Spinal cord (tissue), 10 donors: ENCODE results near the gene ABCA13. TPM values are rescaled to one million over a fixed set of nuclear protein-coding genes. Genes with fewer than 3 reads are reported as not detected.

Experiments used
- DNase-seq, 6 donors: peaks; one replicate each; pipeline versions ENCODE4 v3.0.0 to v3.0.0-alpha.2; 2013 to 2015; ENCODE audit warnings: low spot score in 6 of 6, low read depth in 4 of 6
- H3K27ac ChIP-seq: one replicate; pipeline ENCODE4 v1.5.1; 2013; ENCODE audit warnings: low read depth, low read length, control low read depth
- H3K27me3 ChIP-seq: one replicate; pipeline ENCODE4 v1.6.1; 2013; ENCODE audit warnings: low read length; ENCODE audit not compliant: control insufficient read depth, insufficient read depth
- H3K36me3 ChIP-seq: one replicate; pipeline ENCODE4 v1.6.1; 2013; ENCODE audit warnings: low read length; ENCODE audit not compliant: control insufficient read depth, insufficient read depth
- H3K4me1 ChIP-seq: one replicate; pipeline ENCODE4 v1.6.1; 2013; ENCODE audit warnings: low read length; ENCODE audit not compliant: control insufficient read depth, insufficient read depth
- H3K4me3 ChIP-seq: one replicate; pipeline ENCODE4 v1.5.1; 2013; ENCODE audit warnings: low read depth, low read length, control low read depth
- H3K9me3 ChIP-seq: one replicate; pipeline ENCODE4 v1.6.1; 2013; ENCODE audit warnings: low read length; ENCODE audit not compliant: control insufficient read depth, insufficient read depth
- WGBS: methylation state at CpG from one replicate; pipeline ENCODE4 v1.1.5; 2013; ENCODE audit warnings: missing lambda C conversion rate; ENCODE audit not compliant: insufficient coverage; 5-methylcytosine and 5-hydroxymethylcytosine counted together
- polyA plus RNA-seq, 2 donors: library from polyadenylated mRNA; unstranded; fragments of 120-200 nt; gene quantifications; one replicate each; pipeline ENCODE4 v1.2.1, GENCODE V29; 2013; ENCODE audit not compliant: insufficient read length in 2 of 2
- total RNA-seq, 2 donors: library from RNA; depleted of rRNA in 1 of 2; stranded (reverse); fragments of 120-200 nt in 1 of 2; fragments of >200 nt in 1 of 2; gene quantifications; one replicate each; pipeline versions ENCODE4 v1.2.3 to v1.2.4, GENCODE V29; 2013 to 2014
- donor health status: healthy.

Gene ABCA13
- total and polyA plus RNA-seq, 4 donors, result 0.33 to 5.8 (median 0.72) TPM

- Histone ChIP-seq H3K4me3 (no peak overlapping the region), H3K36me3 (no peaks in the 10 kb centered on the region), H3K27me3 (no peaks in the 10 kb centered on the region), H3K27ac (no peak overlapping the region), H3K9me3 (peaks cover 2% of the 10 kb centered on the region), H3K4me1 (no peaks in the 10 kb centered on the region)
- DNase-seq, result no peak
- 93% methylated on average over 8 of the region's 8 CpGs for WGBS
These were observed 150.2 kb downstream of the ABCA13 start for GRCh38 chr7:48321319-48322010.

- no peaks in the 10 kb centered on the region for H3K4me1 ChIP-seq
- no peaks in the 10 kb centered on the region for H3K36me3 ChIP-seq
- no peak overlapping the region for H3K27ac ChIP-seq
- peak in 2 of 6 donors; percentile 49 to 62 for DNase-seq
- no peaks in the 10 kb centered on the region for H3K9me3 ChIP-seq
- no peak overlapping the region for H3K4me3 ChIP-seq
- no peaks in the 10 kb centered on the region for H3K27me3 ChIP-seq
- 90% methylated on average over 2 of the region's 5 CpGs for WGBS
These were observed 165.9 kb downstream of the ABCA13 start for GRCh38 chr7:48337012-48337621.

GRCh38 chr7:48337781-48338180 lies 166.5 kb downstream of the ABCA13 start:
- no peaks in the 10 kb centered on the region for H3K27me3 ChIP-seq
- no peak overlapping the region for H3K27ac ChIP-seq
- WGBS, result no CpG with 5 or more reads among the region's 3 CpGs
- H3K4me1 ChIP-seq, result no peaks in the 10 kb centered on the region
- no peak overlapping the region for H3K4me3 ChIP-seq
- DNase-seq, result no peak
- no peaks in the 10 kb centered on the region for H3K9me3 ChIP-seq
- H3K36me3 ChIP-seq, result no peaks in the 10 kb centered on the region

- no peak for DNase-seq
- Histone ChIP-seq H3K4me3 (no peak overlapping the region), H3K36me3 (no peaks in the 10 kb centered on the region), H3K27me3 (no peaks in the 10 kb centered on the region), H3K27ac (no peak overlapping the region), H3K4me1 (no peaks in the 10 kb centered on the region), H3K9me3 (no peaks in the 10 kb centered on the region)
- WGBS, result 80% methylated on average over 2 of the region's 5 CpGs
These were observed 176.1 kb downstream of the ABCA13 start for GRCh38 chr7:48347230-48347825.

- DNase-seq, result no peak
- Histone ChIP-seq H3K27me3 (no peaks in the 10 kb centered on the region), H3K9me3 (no peaks in the 10 kb centered on the region), H3K36me3 (no peaks in the 10 kb centered on the region), H3K27ac (no peak overlapping the region), H3K4me3 (no peak overlapping the region), H3K4me1 (no peaks in the 10 kb centered on the region)
- 82% methylated on average over 6 of the region's 7 CpGs for WGBS
These were observed 179.3 kb downstream of the ABCA13 start for GRCh38 chr7:48350515-48350914.

GRCh38 chr7:48351900-48352299 lies 180.6 kb downstream of the ABCA13 start:
- WGBS, result 95% methylated on average over 7 of the region's 7 CpGs
- no peaks in the 10 kb centered on the region for H3K27me3 ChIP-seq
- no peak overlapping the region for H3K4me3 ChIP-seq
- H3K27ac ChIP-seq, result no peak overlapping the region
- DNase-seq, result no peak
- H3K9me3 ChIP-seq, result no peaks in the 10 kb centered on the region
- H3K4me1 ChIP-seq, result no peaks in the 10 kb centered on the region
- H3K36me3 ChIP-seq, result no peaks in the 10 kb centered on the region

- no peak for DNase-seq
- no peak overlapping the region for H3K4me3 ChIP-seq
- WGBS, result 100% methylated on average over 2 of the region's 3 CpGs
These were observed 184.1 kb downstream of the ABCA13 start for GRCh38 chr7:48355346-48355745.

GRCh38 chr7:48360574-48360973 lies 189.3 kb downstream of the ABCA13 start:
- no peaks in the 10 kb centered on the region for H3K36me3 ChIP-seq
- H3K4me3 ChIP-seq, result no peak overlapping the region
- no peaks in the 10 kb centered on the region for H3K27me3 ChIP-seq
- no peak for DNase-seq
- H3K9me3 ChIP-seq, result no peaks in the 10 kb centered on the region
- 100% methylated on average over 3 of the region's 6 CpGs for WGBS
- no peaks in the 10 kb centered on the region for H3K4me1 ChIP-seq
- no peak overlapping the region for H3K27ac ChIP-seq

More at GRCh38 chr7:48355346-48355745, 184.1 kb downstream of the ABCA13 start:
- Histone ChIP-seq H3K9me3 (no peaks in the 10 kb centered on the region), H3K27ac (no peak overlapping the region), H3K27me3 (no peaks in the 10 kb centered on the region), H3K4me1 (no peaks in the 10 kb centered on the region), H3K36me3 (no peaks in the 10 kb centered on the region)

- H3K9me3 ChIP-seq, result no peaks in the 10 kb centered on the region
- no peak for DNase-seq
- H3K4me1 ChIP-seq, result no peaks in the 10 kb centered on the region
- H3K27me3 ChIP-seq, result no peaks in the 10 kb centered on the region
- H3K27ac ChIP-seq, result no peak overlapping the region
- WGBS, result no CpG with 5 or more reads among the region's 3 CpGs
- H3K36me3 ChIP-seq, result no peaks in the 10 kb centered on the region
- no peak overlapping the region for H3K4me3 ChIP-seq
These were observed 191.9 kb downstream of the ABCA13 start for GRCh38 chr7:48363174-48363573.

GRCh38 chr7:48365010-48365409 lies 193.8 kb downstream of the ABCA13 start:
- WGBS, result no CpG with 5 or more reads among the region's 2 CpGs
- H3K27ac ChIP-seq, result no peak overlapping the region
- H3K9me3 ChIP-seq, result no peaks in the 10 kb centered on the region
- no peak for DNase-seq
- H3K4me3 ChIP-seq, result no peak overlapping the region
- no peaks in the 10 kb centered on the region for H3K4me1 ChIP-seq
- no peaks in the 10 kb centered on the region for H3K27me3 ChIP-seq
- no peaks in the 10 kb centered on the region for H3K36me3 ChIP-seq
